ENCODE measurements around the gene PRG2. TPM values are rescaled to one million over a fixed set of nuclear protein-coding genes. Genes with fewer than 3 reads are reported as not detected.

Gene PRG2
- polyA plus RNA-seq, 3 donors: 1.1 TPM; not detected in 2

DNA sequence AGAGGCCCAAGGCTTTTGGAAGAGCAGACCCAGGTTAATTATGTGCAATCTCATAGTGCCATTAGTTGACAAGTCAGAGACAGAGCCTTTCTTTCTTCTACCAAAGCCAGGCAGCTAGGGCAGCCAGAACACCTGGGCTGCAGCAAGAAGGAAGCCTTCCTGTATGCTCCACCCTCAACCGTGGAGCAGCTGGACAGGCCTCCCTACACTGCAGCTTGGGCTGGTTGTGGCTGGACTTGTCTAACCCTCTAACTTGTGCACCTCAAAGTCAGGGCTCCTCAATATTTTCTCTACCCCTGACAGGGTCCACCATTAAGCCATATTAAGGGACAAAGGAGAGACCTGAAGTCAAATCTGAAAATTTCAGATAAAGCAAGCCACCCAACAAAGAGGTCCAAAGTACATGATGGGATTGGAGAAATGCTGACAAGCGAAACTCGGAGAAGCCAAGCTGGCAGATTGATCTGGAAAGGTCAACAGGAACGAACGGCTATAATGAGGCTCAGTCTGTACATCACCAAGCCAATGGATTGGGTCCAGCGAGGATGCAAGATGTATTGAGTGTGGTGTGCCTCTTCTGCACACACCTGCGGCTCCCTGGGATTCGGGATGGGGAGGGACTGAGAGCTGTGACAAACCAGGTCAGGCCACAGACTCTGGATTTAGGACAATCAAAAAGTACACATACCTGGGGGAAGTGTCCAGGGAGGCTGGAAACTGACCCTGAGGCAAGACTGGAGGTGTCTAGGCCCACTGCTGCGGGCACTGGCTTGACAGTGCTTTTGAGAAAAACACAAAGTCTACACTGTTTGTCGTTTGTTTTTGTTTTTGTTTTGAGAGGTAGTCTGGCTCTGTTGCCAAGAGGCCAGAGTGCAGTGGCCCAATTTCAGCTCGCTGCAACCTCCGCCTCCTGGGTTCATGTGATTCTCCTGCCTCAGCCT, 48.2 kb upstream of the PRG2 start:
- 94% methylated on average over 7 of the region's 12 CpGs for WGBS (ENCODE audit: insufficient coverage)
- peak overlapping the region in 1 of 7 donors; percentile 59 for H3K27ac Mint-ChIP-seq

DNA sequence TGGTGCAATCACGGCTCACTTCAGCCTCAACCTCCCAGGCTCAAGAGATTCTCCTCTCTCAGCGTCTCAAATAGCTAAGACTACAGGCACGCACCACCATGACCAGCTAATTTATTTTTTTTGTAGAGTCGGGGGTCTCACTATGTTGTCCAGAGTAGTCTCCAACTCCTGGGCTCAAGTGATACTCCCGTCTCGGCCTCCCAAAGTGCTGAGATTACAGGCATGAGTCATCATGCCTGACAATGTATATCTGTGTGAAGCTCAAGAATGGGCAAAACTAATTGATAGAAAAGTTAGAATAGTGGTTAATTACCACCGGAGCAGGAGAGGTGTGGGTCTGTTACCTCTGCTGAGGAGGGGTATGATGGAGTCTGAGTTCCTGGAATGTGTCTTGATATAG, 45.6 kb upstream of the PRG2 start:
- no peaks in the 10 kb centered on the region for H3K27me3 ChIP-seq (ENCODE audit: control insufficient read depth in 2 of 2, insufficient read depth in 2 of 2, low read length in 2 of 2)
- no peaks in the 10 kb centered on the region for H3K36me3 Mint-ChIP-seq
- peaks cover 0 to 5% (median 5%) of the 10 kb centered on the region in 3 donors for H3K27me3 Mint-ChIP-seq (ENCODE audit: low read depth in 3 of 3)
- no peak overlapping the region for H3K4me3 Mint-ChIP-seq
- no peak overlapping the region for H3K4me3 ChIP-seq (replicated peaks in 1 of 3; ENCODE audit: low read depth in 2 of 3, low read length in 3 of 3)
- no peak overlapping the region for H3K27ac ChIP-seq (ENCODE audit: low read depth in 1 of 2, low read length in 2 of 2)
- H4K20me1 ChIP-seq (ENCODE audit: insufficient read depth, low read length): no peaks in the 10 kb centered on the region
- TF ChIP-seq, protein P1, sequence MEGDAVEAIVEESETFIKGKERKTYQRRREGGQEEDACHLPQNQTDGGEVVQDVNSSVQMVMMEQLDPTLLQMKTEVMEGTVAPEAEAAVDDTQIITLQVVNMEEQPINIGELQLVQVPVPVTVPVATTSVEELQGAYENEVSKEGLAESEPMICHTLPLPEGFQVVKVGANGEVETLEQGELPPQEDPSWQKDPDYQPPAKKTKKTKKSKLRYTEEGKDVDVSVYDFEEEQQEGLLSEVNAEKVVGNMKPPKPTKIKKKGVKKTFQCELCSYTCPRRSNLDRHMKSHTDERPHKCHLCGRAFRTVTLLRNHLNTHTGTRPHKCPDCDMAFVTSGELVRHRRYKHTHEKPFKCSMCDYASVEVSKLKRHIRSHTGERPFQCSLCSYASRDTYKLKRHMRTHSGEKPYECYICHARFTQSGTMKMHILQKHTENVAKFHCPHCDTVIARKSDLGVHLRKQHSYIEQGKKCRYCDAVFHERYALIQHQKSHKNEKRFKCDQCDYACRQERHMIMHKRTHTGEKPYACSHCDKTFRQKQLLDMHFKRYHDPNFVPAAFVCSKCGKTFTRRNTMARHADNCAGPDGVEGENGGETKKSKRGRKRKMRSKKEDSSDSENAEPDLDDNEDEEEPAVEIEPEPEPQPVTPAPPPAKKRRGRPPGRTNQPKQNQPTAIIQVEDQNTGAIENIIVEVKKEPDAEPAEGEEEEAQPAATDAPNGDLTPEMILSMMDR (IDR thresholded peaks at IDR 0.05): no peak
- peaks cover 0 to 5% (median 0%) of the 10 kb centered on the region in 7 donors for H3K9me3 Mint-ChIP-seq
- peak overlapping the region in 2 of 7 donors; percentile 18 to 25 for H3K27ac Mint-ChIP-seq
- H3K4me1 Mint-ChIP-seq: peaks cover 46% of the 10 kb centered on the region
- no peak overlapping the region for H3K4me2 ChIP-seq (replicated peaks; ENCODE audit: extremely low read depth, low read length, poor library complexity, severe bottlenecking)
- DNase-seq: no peak
- H3K79me2 ChIP-seq (ENCODE audit: insufficient read depth, low read length): no peaks in the 10 kb centered on the region
- intact Hi-C loops (cut with micrococcal nuclease): no loop called here
- H2AFZ ChIP-seq (ENCODE audit: insufficient read depth, low read depth, low read length, poor library complexity, severe bottlenecking): no peak overlapping the region
- H3K9me3 ChIP-seq (replicated peaks in 1 of 2; ENCODE audit: control insufficient read depth in 1 of 2, insufficient read depth in 1 of 2, low read length in 2 of 2): no peaks in the 10 kb centered on the region
- WGBS (ENCODE audit: insufficient coverage): 100% methylated on average over 6 of the region's 7 CpGs
- peaks cover 44 to 46% of the 10 kb centered on the region in 2 donors for H3K4me1 ChIP-seq (ENCODE audit: control insufficient read depth in 1 of 2, insufficient read depth in 2 of 2, low read length in 2 of 2)
- H3K36me3 ChIP-seq (replicated peaks in 1 of 2; ENCODE audit: control insufficient read depth in 1 of 2, insufficient read depth in 2 of 2, low read length in 2 of 2): no peaks in the 10 kb centered on the region
- no peak overlapping the region for H3K9ac ChIP-seq (ENCODE audit: insufficient read depth, low read length, poor library complexity, severe bottlenecking)

More for the DNA sequence above, 48.2 kb upstream of the PRG2 start:
- no peak overlapping the region for H3K4me2 ChIP-seq (replicated peaks; ENCODE audit: extremely low read depth, low read length, poor library complexity, severe bottlenecking)
- DNase-seq: no peak
- Mint-ChIP-seq H3K27me3 (ENCODE audit: low read depth in 3 of 3) (peaks cover 0 to 5% (median 5%) of the 10 kb centered on the region in 3 donors), H3K4me3 (no peak overlapping the region), H3K4me1 (peaks cover 22% of the 10 kb centered on the region), H3K9me3 (peaks cover 0 to 5% (median 0%) of the 10 kb centered on the region in 7 donors), H3K36me3 (no peaks in the 10 kb centered on the region)
- H4K20me1 ChIP-seq (ENCODE audit: insufficient read depth, low read length): no peaks in the 10 kb centered on the region
- H3K9me3 ChIP-seq (replicated peaks in 1 of 2; ENCODE audit: control insufficient read depth in 1 of 2, insufficient read depth in 1 of 2, low read length in 2 of 2): no peaks in the 10 kb centered on the region
- H2AFZ ChIP-seq (ENCODE audit: insufficient read depth, low read depth, low read length, poor library complexity, severe bottlenecking): no peak overlapping the region
- H3K27ac ChIP-seq (ENCODE audit: low read depth in 1 of 2, low read length in 2 of 2): no peak overlapping the region
- no peaks in the 10 kb centered on the region for H3K36me3 ChIP-seq (replicated peaks in 1 of 2; ENCODE audit: control insufficient read depth in 1 of 2, insufficient read depth in 2 of 2, low read length in 2 of 2)
- intact Hi-C loops (cut with micrococcal nuclease): no loop called here
- H3K79me2 ChIP-seq (ENCODE audit: insufficient read depth, low read length): no peaks in the 10 kb centered on the region
- H3K4me3 ChIP-seq (replicated peaks in 1 of 3; ENCODE audit: low read depth in 2 of 3, low read length in 3 of 3): no peak overlapping the region
- H3K9ac ChIP-seq (ENCODE audit: insufficient read depth, low read length, poor library complexity, severe bottlenecking): no peak overlapping the region
- no peaks in the 10 kb centered on the region for H3K27me3 ChIP-seq (ENCODE audit: control insufficient read depth in 2 of 2, insufficient read depth in 2 of 2, low read length in 2 of 2)
- TF ChIP-seq, protein P1 (IDR thresholded peaks at IDR 0.05): no peak
- peaks cover 19 to 20% of the 10 kb centered on the region in 2 donors for H3K4me1 ChIP-seq (ENCODE audit: control insufficient read depth in 1 of 2, insufficient read depth in 2 of 2, low read length in 2 of 2)
